OCI-LY7 (cell line): ENCODE results near the gene DPY19L2. TPM values are rescaled to one million over a fixed set of nuclear protein-coding genes. Genes with fewer than 3 reads are reported as not detected.
"Not testable (repeated sequence)": the region's sequence is repeated elsewhere in the genome, so short reads cannot be mapped to it uniquely, and the experiment has no call there.

ENCODE experiments used
- BruUV-seq: library from RNA; stranded (reverse); fragments of 400-500 nt; replicated peaks from 2 replicates; lab custom pipeline; 2021; lab: Mats Ljungman, UMichigan
- CTCF ChIA-PET: fragments of 300-600 bp; sonication (Branson Sonifier 250); formaldehyde crosslinking; loops from one replicate; lab custom pipeline; 2022; ENCODE audit warnings: antibody characterized with exemption; ENCODE audit not compliant: unreplicated experiment; lab: Charles Lee
- POLR2A ChIA-PET: fragments of 300-600 bp; sonication (Branson Sonifier 250); formaldehyde crosslinking; loops from one replicate; lab custom pipeline; 2022; ENCODE audit warnings: antibody characterized with exemption; lab: Charles Lee
- DNase-seq: peaks from one replicate; pipeline ENCODE4 v3.0.0-alpha.2; 2015; ENCODE audit warnings: low spot score
- H2AFZ ChIP-seq: fragments of 200-600 bp; sonication (generic), shearing (Covaris generic); 2 replicates; pipeline ENCODE4 v1.6.1; 2014; ENCODE audit warnings: mild to moderate bottlenecking, antibody characterized with exemption, low read length, moderate library complexity
- H3K27ac ChIP-seq: fragments of 200-600 bp; sonication (generic); 2 replicates; pipeline ENCODE4 v1.5.1; 2014; ENCODE audit warnings: mixed run types, low read depth, mild to moderate bottlenecking, moderate library complexity, low read length, inconsistent platforms; ENCODE audit not compliant: poor library complexity, severe bottlenecking
- H3K36me3 ChIP-seq: fragments of 200-600 bp; sonication (generic); 2 replicates; pipeline ENCODE4 v1.6.1; 2014; ENCODE audit warnings: mild to moderate bottlenecking, antibody characterized with exemption, low read length, moderate library complexity, mixed read lengths; ENCODE audit not compliant: insufficient read depth
- H3K4me1 ChIP-seq: fragments of 200-600 bp; sonication (generic); 2 replicates; pipeline ENCODE4 v1.5.1; 2014; ENCODE audit warnings: mild to moderate bottlenecking, low read length; ENCODE audit not compliant: insufficient read depth, poor library complexity, severe bottlenecking
- H3K4me2 ChIP-seq: fragments of 200-600 bp; sonication (generic); 2 replicates; pipeline ENCODE4 v1.6.1; 2014; ENCODE audit warnings: mild to moderate bottlenecking, low read length
- H3K4me3 ChIP-seq: fragments of 200-600 bp; sonication (generic); 2 replicates; pipeline ENCODE4 v1.5.1; 2014; ENCODE audit warnings: mild to moderate bottlenecking, low read depth, low read length; ENCODE audit not compliant: poor library complexity, severe bottlenecking
- H3K79me2 ChIP-seq: fragments of 200-600 bp; sonication (generic); 2 replicates; pipeline ENCODE4 v1.6.1; 2016; ENCODE audit warnings: low read depth, mild to moderate bottlenecking, low read length, moderate library complexity, mixed read lengths; ENCODE audit not compliant: insufficient read depth
- H3K9me2 ChIP-seq: fragments of 200-600 bp; sonication (generic); 2 replicates; pipeline ENCODE4 v1.6.1; 2016; ENCODE audit warnings: mild to moderate bottlenecking, low read length, mixed read lengths; ENCODE audit not compliant: insufficient read depth
- H3K9me3 ChIP-seq: fragments of 200-600 bp; sonication (generic); 2 replicates; pipeline ENCODE4 v1.6.1; 2014; ENCODE audit warnings: mild to moderate bottlenecking, mixed run types, low read length, mixed read lengths
- H4K20me1 ChIP-seq: fragments of 200-600 bp; sonication (generic); 2 replicates; pipeline ENCODE4 v1.6.1; 2014; ENCODE audit warnings: mild to moderate bottlenecking, antibody characterized with exemption, low read length, moderate library complexity, mixed read lengths; ENCODE audit not compliant: insufficient read depth
- intact Hi-C: fragments of 100-400 bp; cut with micrococcal nuclease; formaldehyde crosslinking; loops from one replicate; pipeline ENCODE4 v1.10.0; 2022; ENCODE audit not compliant: unreplicated experiment
- total RNA-seq, 2 experiments: library from RNA; depleted of rRNA in 1 of 2; stranded (reverse); fragments of >200 nt in 1 of 2; shearing (Covaris generic) in 1 of 2; gene quantifications; 2 replicates each; pipeline ENCODE4 v1.2.3, GENCODE V29; 2014 to 2022

The DPY19L2 gene
- total RNA-seq, 2 experiments from 2014 or later: 0.32 TPM; not detected in 1

DNA sequence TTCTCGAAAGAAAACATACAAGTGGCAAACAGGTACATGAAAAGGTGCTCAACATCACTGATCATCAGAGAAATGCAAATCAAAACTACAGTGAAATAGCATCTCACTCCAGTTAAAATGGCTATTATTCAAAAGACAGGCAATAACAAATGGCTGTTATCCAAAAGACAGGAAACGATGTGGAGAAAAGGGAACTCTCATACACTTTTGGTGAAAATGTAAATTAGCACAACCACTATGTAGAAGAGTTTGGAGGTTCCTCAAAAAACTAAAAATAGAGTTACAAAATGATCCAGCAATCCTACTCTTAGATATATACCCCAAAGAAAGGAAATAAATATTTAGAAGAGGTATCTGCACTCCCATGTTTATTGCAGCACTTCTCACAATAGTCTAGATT lies 90.7 kb downstream of the DPY19L2 start:
- H3K36me3 ChIP-seq, H3K4me1 ChIP-seq, H3K4me3 ChIP-seq, DNase-seq, H3K9me2 ChIP-seq, H3K4me2 ChIP-seq, H3K9me3 ChIP-seq, H3K79me2 ChIP-seq, CTCF ChIA-PET, intact Hi-C loops, BruUV-seq, H3K27ac ChIP-seq, H4K20me1 ChIP-seq, H2AFZ ChIP-seq, POLR2A ChIA-PET: not testable (repeated sequence)

DNA sequence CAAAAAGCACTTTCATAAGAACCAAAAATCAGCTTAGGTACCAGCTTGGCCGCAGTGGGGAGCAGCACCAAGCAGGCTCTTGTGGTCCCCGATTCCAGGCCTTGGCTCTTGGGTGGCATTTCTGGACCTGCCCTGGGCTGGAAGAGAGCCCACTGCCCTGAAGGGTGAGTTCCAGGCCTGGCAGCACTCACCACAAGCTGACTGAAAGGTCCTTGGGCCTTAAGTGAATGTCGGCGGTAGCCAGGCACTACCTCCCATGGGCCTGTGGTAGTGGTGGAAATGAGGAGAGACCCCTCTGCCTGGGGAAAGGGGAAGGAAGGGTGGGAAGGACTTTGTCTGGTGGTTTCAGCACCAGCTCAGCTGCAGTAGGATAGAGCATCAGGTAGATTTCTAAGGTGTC lies 96.3 kb downstream of the DPY19L2 start:
- intact Hi-C loops, H3K9me3 ChIP-seq, H3K79me2 ChIP-seq, H3K36me3 ChIP-seq, POLR2A ChIA-PET, DNase-seq, BruUV-seq, H3K27ac ChIP-seq, H3K9me2 ChIP-seq, H2AFZ ChIP-seq, H4K20me1 ChIP-seq, CTCF ChIA-PET, H3K4me1 ChIP-seq, H3K4me3 ChIP-seq, H3K4me2 ChIP-seq: not testable (repeated sequence)

DNA sequence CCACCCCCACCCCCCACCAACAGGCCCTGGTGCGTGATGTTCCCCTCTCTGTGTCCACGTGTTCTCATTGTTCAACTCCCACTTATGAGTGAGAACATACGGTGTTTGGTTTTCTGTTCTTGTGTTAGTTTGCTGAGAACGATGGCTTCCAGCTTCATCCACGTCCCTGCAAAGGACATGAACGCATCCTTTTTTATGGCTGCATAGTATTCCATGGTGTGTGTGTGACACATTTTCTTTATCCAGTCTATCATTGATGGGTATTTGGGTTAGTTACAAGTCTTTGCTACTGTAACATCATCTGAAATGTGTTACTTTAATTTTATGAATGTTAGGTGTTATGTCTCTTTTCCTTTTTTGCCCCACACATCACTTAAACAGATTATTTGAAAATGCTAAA lies 109.8 kb downstream of the DPY19L2 start:
- BruUV-seq, H3K4me2 ChIP-seq, POLR2A ChIA-PET, H3K4me1 ChIP-seq, H3K4me3 ChIP-seq, H4K20me1 ChIP-seq, H3K27ac ChIP-seq, H3K79me2 ChIP-seq, intact Hi-C loops, DNase-seq, H2AFZ ChIP-seq, H3K9me3 ChIP-seq, CTCF ChIA-PET, H3K9me2 ChIP-seq, H3K36me3 ChIP-seq: not testable (repeated sequence)

- CTCF ChIA-PET, POLR2A ChIA-PET, intact Hi-C loops, H2AFZ ChIP-seq, H3K9me3 ChIP-seq, DNase-seq, H3K27ac ChIP-seq, H3K9me2 ChIP-seq, H4K20me1 ChIP-seq, H3K4me2 ChIP-seq, H3K4me3 ChIP-seq, BruUV-seq, H3K79me2 ChIP-seq, H3K36me3 ChIP-seq, H3K4me1 ChIP-seq: not testable (repeated sequence)
These were observed 116.9 kb downstream of the DPY19L2 start for GRCh38 chr12:63551397-63551796.

GRCh38 chr12:63549034-63549433 lies 119.3 kb downstream of the DPY19L2 start:
- H3K9me3 ChIP-seq, DNase-seq, H3K27ac ChIP-seq, H2AFZ ChIP-seq, H3K36me3 ChIP-seq, H3K4me1 ChIP-seq, H4K20me1 ChIP-seq, H3K79me2 ChIP-seq, H3K4me3 ChIP-seq, BruUV-seq, H3K4me2 ChIP-seq, H3K9me2 ChIP-seq, CTCF ChIA-PET, POLR2A ChIA-PET, intact Hi-C loops: not testable (repeated sequence)

- POLR2A ChIA-PET, DNase-seq, H3K4me3 ChIP-seq, H3K9me2 ChIP-seq, BruUV-seq, H3K36me3 ChIP-seq, intact Hi-C loops, H3K9me3 ChIP-seq, H3K4me1 ChIP-seq, H3K4me2 ChIP-seq, H4K20me1 ChIP-seq, CTCF ChIA-PET, H3K27ac ChIP-seq, H3K79me2 ChIP-seq, H2AFZ ChIP-seq: not testable (repeated sequence)
These were observed 122.9 kb downstream of the DPY19L2 start for GRCh38 chr12:63545298-63545916.
